Measurements from ENCODE around the gene RORC.
A peak's percentile ranks its signal among the peaks of the same experiment; 100 is the strongest.
"Not testable (repeated sequence)": the region's sequence is repeated elsewhere in the genome, so short reads cannot be mapped to it uniquely, and the experiment has no call there.

The RORC gene

DNA sequence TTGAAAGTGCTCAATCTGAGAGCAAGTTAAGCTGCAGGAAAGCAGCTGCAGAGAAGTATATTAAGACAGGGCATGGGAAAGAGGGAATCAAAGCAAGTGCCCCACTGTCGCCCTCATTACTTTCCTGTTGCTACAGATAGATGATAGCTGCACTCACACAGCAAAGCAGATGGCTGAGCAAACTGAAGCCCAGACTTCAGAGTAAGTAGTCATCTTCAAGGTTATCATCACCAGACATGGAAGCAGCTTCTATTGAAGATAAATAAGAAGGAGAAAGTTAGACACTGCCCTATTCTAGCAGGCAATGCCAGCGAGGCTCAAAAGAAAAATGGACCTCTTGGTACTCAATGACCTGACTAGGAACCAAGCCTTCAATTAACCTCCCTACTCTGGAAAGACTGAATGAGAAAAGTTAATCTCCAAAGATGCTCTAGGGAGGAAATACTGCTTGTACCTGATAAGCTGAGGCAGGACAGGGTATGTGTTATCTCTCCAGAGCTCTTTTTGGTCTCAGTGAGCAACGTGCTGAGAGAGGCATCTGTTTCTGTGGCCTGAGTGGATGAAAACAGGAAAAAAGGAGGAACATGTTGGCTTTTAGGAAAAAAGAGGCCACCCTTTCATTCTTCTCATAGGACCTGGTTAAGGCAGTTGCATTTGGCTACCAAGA is 57.2 kb downstream of the RORC start:
- no peak for DNase-seq (ENCODE audit: low spot score)

GRCh38 chr1:151773702-151774101 is 57.9 kb downstream of the RORC start:
- DNase-seq (ENCODE audit: low spot score): no peak

GRCh38 chr1:151769270-151769669 is 62.3 kb downstream of the RORC start:
- DNase-seq (ENCODE audit: low spot score): not testable (repeated sequence)

DNA sequence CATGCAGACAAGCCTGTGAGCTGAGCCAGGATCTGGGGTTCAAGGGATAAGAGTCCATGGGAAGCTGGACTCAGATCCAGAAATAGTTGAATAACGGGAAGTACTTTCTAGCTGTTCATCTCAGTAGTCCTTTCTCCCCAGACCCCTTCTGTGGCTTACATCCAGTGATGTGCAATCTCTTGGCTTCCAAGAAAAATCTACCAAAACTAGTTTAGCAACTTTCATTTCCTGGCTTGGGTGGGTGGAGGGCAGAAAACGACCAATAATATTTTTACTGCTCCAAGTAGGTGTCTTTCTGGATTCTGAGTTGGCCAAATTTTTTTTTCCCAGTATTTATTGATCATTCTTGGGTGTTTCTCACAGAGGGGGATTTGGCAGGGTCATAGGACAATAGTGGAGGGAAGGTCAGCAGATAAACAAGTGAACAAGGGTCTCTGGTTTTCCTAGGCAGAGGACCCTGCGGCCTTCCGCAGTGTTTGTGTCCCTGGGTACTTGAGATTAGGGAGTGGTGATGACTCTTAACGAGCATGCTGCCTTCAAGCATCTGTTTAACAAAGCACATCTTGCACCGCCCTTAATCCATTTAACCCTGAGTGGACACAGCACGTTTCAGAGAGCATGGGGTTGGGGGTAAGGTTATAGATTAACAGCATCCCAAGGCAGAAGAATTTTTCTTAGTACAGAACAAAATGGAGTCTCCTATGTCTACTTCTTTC is 63.1 kb downstream of the RORC start:
- DNase-seq (ENCODE audit: low spot score): not testable (repeated sequence)

GRCh38 chr1:151763990-151764389 is 67.6 kb downstream of the RORC start:
- DNase-seq (ENCODE audit: low spot score): peak; percentile 9

DNA sequence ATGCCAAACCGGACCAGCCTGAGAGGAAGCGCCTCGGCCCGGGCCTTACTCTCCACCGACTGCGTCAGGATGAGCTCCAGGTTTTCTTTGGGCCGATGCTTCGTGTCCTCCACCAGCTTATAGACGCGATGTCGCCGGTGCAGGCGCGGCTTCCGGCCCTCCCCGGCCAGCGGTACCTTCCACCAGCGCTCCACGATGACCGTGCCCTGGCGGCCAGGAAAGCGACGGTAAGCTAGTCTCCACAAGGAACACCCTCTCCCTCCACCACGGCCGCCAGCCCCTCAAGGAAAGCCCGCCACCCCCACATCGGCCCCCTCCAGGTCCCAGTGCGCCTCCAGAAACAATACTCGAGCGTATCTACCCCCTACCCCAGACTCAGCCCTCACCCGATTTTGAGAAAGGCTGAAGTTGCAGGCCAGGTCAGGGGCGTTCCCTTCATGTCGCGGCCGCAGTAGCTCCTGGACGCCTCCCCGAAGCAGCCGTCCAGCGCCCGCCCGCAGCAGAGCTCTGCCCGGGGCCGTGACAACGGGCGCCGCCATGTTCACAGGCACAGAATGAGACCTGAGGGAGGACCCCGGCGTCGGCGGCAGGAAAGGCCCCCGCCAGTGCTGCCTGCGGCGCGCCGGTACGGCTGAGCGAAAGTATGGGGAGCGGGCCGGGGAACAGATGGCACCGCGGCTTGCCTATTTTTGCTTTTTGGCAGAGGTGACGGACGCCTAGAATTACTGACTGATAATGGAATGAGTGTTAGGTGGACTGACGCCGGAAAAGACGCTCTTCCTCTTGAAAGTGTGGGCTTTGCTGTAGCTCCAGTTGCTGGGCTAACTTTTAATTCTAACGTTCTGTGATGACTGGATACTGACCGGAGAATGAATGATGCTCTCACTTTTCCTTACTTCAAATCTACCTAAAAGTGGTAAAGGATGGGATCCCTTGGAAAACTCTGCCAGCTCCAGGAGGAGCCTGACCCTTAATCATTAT is 68.4 kb downstream of the RORC start, which contains the start of gene MRPL9:
Gene MRPL9 (minus strand): TSS at position 556 of the 981 bp plus-strand sequence. CDS start 17 bp downstream, at position 539.
- peak; percentile 96 for DNase-seq (ENCODE audit: low spot score)

DNA sequence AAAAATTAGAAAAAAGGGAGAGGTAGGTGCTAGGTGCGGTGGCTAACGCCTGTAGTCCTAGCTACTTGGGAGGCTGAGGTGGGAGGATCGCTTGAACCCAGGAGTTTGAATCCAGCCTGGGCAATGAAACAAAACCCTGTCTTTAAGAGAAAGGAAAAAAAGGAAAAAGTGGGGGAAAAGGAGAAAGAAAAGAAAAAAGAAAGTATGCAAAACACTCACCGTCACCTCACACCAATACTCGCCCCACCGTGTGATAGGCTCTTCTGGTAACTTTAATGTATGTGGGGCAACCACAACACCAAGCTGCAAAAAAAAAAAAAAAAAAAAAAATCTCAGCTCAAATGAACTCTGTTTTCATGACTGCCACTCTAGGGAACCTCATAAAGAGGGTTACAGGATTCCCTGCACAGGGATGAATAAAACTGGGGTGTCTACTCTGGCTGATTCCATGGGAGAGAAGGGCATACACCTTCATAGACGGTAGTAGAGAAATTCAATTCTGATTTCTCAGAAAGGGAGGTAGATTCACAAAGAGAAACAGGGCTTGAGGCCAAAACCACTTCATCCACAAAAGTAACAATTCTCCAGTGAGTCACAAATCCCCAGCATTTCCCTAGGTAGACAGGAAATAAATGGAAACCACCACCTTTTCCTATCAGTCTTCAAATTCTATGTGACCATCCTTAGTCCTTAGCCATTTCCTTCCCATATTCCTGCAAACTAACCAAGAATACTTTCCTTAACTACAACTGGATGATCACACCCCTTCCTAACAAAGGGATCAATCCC is 70.8 kb downstream of the RORC start:
- no peak for DNase-seq (ENCODE audit: low spot score)

- no peak for DNase-seq (ENCODE audit: low spot score)
These were observed 72.4 kb downstream of the RORC start for GRCh38 chr1:151759241-151759640.

- peak; percentile 49 for DNase-seq (ENCODE audit: low spot score)
These were observed 75.3 kb downstream of the RORC start for GRCh38 chr1:151756291-151756690.
